Loucy (cell line): ENCODE measurements around the gene HMX1.

Source experiments
- EZH2phosphoT487 ChIP-seq: fragments of 200-600 bp; IDR thresholded peaks from 2 replicates; pipeline ENCODE4 v1.6.1; 2018; ENCODE audit warnings: antibody characterized with exemption, mild to moderate bottlenecking, moderate library complexity, borderline replicate concordance
- TF ChIP-seq, protein P1 (sequence below): fragments of 200-600 bp; sonication (generic); conservative IDR thresholded peaks from 2 replicates; pipeline ENCODE4 v1.5.1; 2014; ENCODE audit warnings: mild to moderate bottlenecking, antibody characterized with exemption, low read length

DNA sequence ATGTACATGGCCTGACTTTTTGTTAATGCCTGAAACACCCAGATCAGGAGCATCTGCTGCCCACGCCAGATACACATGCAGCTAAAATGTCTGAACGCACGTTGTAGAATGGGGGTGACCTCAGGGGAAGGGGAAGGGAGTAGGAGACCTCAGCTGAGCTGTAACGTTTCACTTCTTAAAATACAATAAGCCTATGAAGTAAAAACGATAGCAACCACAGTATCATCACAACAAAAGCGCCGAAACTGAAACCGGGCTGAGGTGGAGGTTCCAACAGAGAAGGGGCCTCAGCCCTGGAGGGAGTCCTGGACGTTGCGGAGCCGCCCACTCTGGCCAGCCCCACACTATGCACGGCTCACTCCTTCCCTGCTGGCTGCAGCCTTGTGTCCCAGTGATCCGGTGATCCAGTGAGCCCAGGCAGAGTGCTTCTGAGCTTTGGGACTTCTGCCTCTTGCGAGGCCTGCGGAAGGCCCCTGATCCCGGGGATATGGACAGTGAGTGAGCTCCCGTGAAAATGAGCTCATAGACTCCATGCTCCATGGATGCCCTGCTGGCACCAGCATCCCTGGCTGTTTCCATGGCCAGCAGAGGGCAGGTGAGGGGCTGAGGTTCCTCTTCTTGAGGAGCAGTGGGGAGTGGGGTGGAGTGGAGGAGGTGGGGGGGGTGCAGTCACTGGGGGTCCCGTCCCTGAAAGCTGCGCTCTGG lies 52.0 kb downstream of the HMX1 start:
- TF ChIP-seq, protein P1, sequence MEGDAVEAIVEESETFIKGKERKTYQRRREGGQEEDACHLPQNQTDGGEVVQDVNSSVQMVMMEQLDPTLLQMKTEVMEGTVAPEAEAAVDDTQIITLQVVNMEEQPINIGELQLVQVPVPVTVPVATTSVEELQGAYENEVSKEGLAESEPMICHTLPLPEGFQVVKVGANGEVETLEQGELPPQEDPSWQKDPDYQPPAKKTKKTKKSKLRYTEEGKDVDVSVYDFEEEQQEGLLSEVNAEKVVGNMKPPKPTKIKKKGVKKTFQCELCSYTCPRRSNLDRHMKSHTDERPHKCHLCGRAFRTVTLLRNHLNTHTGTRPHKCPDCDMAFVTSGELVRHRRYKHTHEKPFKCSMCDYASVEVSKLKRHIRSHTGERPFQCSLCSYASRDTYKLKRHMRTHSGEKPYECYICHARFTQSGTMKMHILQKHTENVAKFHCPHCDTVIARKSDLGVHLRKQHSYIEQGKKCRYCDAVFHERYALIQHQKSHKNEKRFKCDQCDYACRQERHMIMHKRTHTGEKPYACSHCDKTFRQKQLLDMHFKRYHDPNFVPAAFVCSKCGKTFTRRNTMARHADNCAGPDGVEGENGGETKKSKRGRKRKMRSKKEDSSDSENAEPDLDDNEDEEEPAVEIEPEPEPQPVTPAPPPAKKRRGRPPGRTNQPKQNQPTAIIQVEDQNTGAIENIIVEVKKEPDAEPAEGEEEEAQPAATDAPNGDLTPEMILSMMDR, result no peak
- no peak for TF ChIP-seq EZH2phosphoT487
